NOMO-1 (cell line): ENCODE measurements around the gene UBASH3A.
A peak's percentile ranks its signal among the peaks of the same experiment; 100 is the strongest.

Experiments used
- DNase-seq, 2 experiments: peaks; one replicate each; lab custom pipeline; 2025; ENCODE audit not compliant: unreplicated experiment in 2 of 2; lab: John Stamatoyannopoulos, UW

UBASH3A gene

GRCh38 chr21:42373908-42374455 is 29.7 kb upstream of the UBASH3A start:
- no peak for DNase-seq

- DNase-seq, result no peak
Measured at GRCh38 chr21:42374457-42374856, 29.2 kb upstream of the UBASH3A start.

- DNase-seq, result no peak
Measured at GRCh38 chr21:42374864-42375499, 28.7 kb upstream of the UBASH3A start.

GRCh38 chr21:42375506-42375905 is 28.2 kb upstream of the UBASH3A start:
- DNase-seq, result no peak

- no peak for DNase-seq
Measured at GRCh38 chr21:42375966-42376337, 27.8 kb upstream of the UBASH3A start.

GRCh38 chr21:42376338-42376982 is 27.2 kb upstream of the UBASH3A start:
- no peak for DNase-seq

- DNase-seq, result no peak
Measured at GRCh38 chr21:42377211-42377950, 26.3 kb upstream of the UBASH3A start.

- no peak for DNase-seq
Measured at GRCh38 chr21:42377951-42378340, 25.8 kb upstream of the UBASH3A start.

- DNase-seq, result no peak
Measured at GRCh38 chr21:42378418-42378817, 25.3 kb upstream of the UBASH3A start.

GRCh38 chr21:42379426-42380215 is 24.1 kb upstream of the UBASH3A start:
- DNase-seq, result peak in 1 of 2 experiments; percentile 0

GRCh38 chr21:42381347-42381984 is 22.2 kb upstream of the UBASH3A start:
- DNase-seq, result peak; percentile 16 to 22

GRCh38 chr21:42382915-42383314 is 20.8 kb upstream of the UBASH3A start:
- no peak for DNase-seq

GRCh38 chr21:42383331-42383730 is 20.4 kb upstream of the UBASH3A start:
- DNase-seq, result no peak

GRCh38 chr21:42384156-42384945 is 19.4 kb upstream of the UBASH3A start:
- no peak for DNase-seq

GRCh38 chr21:42384989-42385388 is 18.7 kb upstream of the UBASH3A start:
- DNase-seq, result peak; percentile 7 to 14

GRCh38 chr21:42385619-42386018 is 18.1 kb upstream of the UBASH3A start:
- DNase-seq, result no peak

GRCh38 chr21:42386034-42386591 is 17.6 kb upstream of the UBASH3A start:
- no peak for DNase-seq

GRCh38 chr21:42387164-42387563 is 16.5 kb upstream of the UBASH3A start:
- DNase-seq, result peak; percentile 17 to 35

- DNase-seq, result no peak
Measured at GRCh38 chr21:42387843-42388340, 15.8 kb upstream of the UBASH3A start.
